Breast epithelium (tissue), 3 donors: ENCODE measurements around the gene CELF1.
"Not testable (repeated sequence)": the region's sequence is repeated elsewhere in the genome, so short reads cannot be mapped to it uniquely, and the experiment has no call there.

ENCODE experiments used
- CTCF ChIP-seq, 3 donors: fragments of 450-650 bp; IDR thresholded peaks; one replicate each; pipeline ENCODE4 v1.5.1; 2016 to 2017; ENCODE audit warnings: antibody characterized with exemption in 3 of 3, mild to moderate bottlenecking in 3 of 3, moderate library complexity in 3 of 3
- POLR2AphosphoS5 ChIP-seq, 3 donors: sonication (generic); formaldehyde crosslinking; IDR thresholded peaks; one replicate each; pipeline ENCODE4 v1.6.1; 2017; ENCODE audit warnings: antibody characterized with exemption in 3 of 3

GRCh38 chr11:47530721-47531120 lies 22.2 kb downstream of the CELF1 start:
- TF ChIP-seq POLR2AphosphoS5, CTCF (IDR thresholded peaks at IDR 0.05): not testable (repeated sequence)
